Stimulated activated naive CD4-positive, alpha-beta T cell (primary cell): ENCODE results near the gene WDR5B.
"Not testable (repeated sequence)": the region's sequence is repeated elsewhere in the genome, so short reads cannot be mapped to it uniquely, and the experiment has no call there.

Source experiments
- DNase-seq, 6 experiments: peaks; one replicate each; lab custom pipeline; 2025; lab: John Stamatoyannopoulos, UW

WDR5B gene

DNA sequence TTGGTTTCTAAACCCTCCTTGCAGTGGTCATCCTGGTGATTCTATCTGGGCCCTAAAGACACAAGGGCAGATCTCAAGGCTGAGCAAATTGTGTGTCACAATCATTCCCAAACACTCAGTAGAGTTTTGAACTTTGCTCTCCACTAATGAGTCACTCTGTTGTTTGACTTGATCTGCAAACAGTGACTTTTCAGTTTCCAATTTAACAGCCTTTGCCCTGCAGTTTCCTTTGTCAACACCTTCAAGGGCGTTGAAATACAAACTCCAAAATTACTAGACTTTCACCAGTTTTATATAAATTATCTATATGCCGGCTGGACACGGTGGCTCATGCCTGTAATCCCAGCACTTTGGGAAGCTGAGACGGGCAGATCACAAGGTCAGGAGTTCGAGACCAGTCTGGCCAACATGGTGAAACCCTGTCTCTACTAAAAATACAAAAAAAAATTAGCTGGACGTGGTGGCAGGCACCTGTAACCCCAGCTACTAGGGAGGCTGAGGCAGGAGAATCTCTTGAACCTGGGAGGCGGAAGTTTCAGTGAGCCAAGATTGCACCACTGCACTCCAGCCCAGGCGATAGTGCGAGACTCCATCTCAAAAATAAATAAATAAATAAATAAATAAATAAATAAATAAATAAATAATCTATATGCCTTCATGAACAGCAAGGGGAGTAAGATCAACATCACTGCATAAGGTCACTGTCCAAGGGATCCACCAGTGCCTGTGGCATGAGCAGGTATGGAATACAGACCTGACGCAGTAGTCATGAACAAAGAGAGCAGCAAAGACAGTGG, 50.1 kb downstream of the WDR5B start:
- not testable (repeated sequence) for DNase-seq

- DNase-seq, result no peak
Observed at GRCh38 chr3:122365073-122365472, 50.8 kb downstream of the WDR5B start.

- no peak for DNase-seq
Observed at GRCh38 chr3:122364490-122364889, 51.4 kb downstream of the WDR5B start.
